HG03097 (cell line): ENCODE measurements around the gene NOX4.
"Not testable (repeated sequence)": the region's sequence is repeated elsewhere in the genome, so short reads cannot be mapped to it uniquely, and the experiment has no call there.

Source experiments
- ATAC-seq: cut with Tn5 transposase; IDR thresholded peaks from one replicate; pipeline ENCODE4 v1.9.1; 2021; ENCODE audit not compliant: unreplicated experiment, low FRiP score

The NOX4 gene

DNA sequence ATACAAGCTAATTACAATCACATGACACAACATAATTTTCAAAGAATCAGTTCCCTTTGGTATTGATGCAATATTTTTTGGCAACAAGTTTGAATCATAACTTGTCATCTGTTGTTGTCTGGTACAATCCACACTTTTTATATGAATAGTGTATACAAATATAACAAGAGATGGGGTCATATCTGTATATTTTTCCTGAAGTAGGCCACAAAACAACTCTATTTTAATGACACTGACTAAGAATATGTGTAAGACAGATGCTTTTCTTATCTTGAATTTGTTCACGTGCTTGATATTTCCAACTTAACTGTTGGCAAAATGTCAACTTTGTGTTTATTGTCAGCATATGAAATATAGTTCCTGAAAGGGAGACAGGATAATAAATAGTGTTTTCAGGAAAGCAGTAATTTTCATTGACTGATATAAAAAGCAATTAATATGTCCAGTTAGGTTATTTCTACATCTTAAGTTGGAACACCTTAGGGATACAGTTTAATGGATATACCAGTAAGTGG, 27.9 kb downstream of the NOX4 start:
- ATAC-seq = no peak

DNA sequence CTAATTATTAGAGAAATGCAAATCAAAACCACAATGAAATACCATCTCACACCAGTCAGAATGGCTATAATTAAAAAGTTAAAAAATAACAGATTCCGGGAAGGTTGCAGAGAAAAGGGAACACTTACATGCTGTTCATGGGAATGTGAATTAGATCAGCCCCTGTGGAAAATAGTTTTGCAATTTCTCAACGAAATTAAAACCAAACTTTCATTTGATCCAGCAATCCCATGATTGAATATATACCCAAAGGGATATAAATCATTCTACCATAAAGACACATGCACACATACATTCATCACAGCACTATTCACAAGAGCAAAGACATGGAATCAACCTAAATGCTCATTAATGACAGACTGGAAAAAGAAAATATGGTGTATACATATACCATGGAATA, 32.5 kb downstream of the NOX4 start:
- ATAC-seq = no peak

DNA sequence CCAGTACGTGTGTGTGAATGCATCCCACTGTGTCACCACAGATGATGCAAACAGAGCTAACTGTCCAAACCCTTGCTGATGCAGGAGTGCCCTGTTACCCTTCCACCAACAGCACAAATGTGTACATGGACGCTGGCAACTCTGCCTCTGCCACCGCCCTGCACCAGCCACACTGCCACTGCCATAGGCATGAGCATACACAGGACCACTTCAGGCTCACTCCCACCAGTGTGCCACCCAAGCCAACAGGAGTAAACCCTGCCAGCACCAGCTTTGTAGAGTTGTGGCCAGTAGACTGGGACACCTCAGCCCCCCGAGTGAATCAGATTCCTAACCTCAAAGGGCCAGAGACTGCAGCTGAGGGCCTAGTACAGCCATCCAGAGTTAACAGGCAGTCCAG, 34.0 kb downstream of the NOX4 start:
- no peak for ATAC-seq

DNA sequence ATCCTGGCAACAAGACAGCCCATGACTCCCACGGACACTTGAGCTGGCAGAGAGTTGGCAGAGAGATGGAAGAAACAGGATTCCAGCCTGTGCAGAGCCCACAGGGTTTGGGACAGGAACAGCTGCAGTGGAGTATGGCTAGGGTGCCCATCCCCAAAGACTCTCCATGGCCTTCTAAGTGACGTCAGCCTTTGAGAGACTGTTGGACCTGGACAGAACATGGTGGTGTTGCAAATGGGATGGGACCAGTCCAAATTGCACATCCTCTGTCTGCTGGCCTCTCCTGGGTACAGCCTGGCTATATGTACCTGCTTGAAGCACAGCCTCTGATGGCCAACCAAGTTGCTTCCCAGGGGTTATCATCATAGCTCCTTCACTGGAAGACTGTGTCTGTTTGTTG, 34.5 kb downstream of the NOX4 start:
- ATAC-seq = no peak

DNA sequence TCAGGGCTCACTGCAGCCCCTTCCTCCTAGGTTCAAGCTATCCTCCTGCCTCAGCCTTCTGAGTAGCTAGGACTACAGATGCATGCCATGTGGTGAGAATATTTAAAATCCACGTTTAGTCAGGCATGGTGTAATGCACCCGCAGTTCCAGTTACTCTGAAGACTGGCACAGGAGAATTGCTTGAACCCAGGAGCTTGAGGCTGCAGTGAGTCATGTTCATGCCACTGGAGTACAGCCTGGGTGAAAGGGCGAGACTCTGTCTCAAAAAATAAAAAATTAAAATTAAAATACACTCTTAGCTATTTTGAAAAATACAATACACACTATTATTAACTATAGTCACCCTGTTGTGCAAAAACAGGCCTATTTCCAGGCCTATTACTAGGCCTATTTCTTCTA, 38.4 kb downstream of the NOX4 start:
- no peak for ATAC-seq

DNA sequence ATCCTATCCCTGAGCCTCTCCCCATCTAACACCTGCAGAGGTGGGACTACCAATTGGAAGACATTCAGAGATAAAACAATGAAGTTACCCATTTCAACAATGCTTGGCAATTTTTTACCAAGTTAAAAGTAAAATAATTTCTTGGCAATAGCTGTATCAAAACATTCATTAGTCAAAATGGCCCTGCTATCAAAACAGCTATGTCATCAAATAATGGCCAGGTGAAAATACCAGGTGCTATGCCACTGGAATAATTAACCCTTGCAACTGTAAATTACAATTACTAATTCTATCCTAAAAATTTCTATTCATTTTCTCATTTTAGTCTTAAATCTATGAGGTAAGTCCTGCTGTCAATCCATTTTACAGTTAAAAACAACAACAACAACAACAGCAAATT, 43.3 kb downstream of the NOX4 start:
- no peak for ATAC-seq

DNA sequence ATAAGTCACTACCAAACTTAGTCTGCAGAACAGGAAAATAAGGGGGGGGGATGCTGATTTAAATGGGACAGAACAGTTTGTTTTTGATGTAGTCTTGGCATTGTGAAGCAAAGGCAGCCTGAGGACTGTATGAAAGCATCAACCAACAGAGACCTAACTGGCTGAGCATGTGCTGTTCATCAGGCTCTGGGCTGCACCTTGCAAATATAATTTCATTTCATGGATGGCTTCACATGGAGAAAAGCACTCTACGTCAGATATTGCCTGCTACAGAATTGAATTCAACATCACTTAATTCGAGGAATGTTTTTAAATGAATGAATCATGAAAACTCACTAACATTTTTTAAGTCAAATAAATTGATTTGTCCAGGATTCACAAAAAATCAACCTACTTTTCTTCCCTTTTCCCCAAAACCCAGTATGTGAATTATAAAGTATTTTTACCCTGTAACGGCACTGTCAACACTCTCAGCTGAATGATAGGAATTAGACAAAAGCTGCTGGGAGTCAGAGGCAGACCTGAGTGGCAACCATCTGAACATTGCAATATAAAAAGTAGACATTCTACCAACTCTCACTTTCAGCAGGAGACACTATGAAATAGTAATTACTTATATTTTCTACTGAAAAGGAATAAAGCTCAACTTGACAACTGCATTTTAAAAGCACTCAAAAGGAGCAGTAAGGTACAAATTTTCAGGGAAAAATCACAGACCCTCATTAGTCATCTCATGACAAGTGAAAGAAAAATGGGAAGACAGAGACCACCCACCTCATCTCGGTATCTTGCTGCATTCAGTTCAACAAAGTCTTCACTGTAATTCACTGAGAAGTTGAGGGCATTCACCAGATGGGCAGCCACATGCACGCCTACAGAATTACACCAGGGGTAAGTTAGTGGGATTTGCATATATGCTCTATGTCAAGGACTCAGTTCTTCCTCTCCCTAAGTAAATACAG, 47.5 kb downstream of the NOX4 start:
- ATAC-seq = no peak

DNA sequence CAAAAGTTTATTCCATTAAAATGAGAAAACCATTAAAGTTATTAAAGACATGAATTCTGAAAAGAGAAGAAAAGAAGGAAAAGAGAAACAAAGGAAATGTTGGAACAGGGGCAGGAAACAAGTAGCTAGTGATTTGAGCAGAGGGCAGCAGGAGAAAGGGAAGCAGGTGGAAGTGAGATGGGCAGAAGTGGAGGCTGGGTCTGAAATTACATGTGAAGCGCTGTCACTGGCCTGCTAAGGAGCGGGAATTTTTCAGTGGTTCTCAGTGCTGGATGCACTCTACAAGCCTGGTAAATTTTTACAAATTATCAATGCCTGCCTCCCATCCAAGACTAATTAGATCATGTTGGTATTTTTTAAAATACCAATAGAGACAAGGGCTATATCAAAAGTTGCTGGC, 48.4 kb downstream of the NOX4 start:
- no peak for ATAC-seq

DNA sequence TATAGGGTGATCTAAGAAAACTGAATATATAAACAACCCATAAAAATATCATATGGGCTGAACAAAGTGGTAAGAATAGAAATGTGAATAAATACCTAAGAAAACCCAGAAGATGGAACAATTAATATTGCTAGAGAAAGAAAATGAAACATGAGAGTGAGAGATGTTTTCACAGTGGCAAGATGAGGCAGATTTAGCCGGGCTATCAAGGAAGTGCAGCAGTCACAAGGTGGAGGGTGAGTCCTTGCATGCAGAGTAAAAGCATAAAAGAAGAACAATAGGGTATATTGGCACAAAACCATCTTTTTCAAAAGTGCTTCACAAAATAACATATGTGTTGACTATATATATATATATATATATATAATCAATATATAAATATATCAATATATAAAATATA, 49.6 kb downstream of the NOX4 start:
- ATAC-seq = no peak

DNA sequence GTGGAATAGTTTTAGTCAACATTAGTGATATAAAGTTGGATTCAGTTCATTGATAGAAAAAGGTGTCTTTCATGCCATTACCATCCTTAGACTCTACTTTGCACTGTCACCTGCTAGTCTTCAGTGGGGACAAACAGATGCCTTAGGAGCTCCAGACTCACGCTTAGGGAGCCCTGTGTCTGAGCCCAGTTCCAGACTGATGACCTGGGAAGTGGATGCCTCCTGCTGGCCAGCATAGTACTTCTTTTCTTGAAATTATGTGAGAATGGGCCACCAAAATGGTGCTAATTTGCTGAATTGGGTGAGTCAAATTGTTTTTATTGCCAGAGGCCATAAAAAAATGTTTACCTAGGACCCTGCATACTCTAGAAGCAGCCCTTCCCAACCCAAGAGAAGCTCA, 53.9 kb downstream of the NOX4 start:
- no peak for ATAC-seq

DNA sequence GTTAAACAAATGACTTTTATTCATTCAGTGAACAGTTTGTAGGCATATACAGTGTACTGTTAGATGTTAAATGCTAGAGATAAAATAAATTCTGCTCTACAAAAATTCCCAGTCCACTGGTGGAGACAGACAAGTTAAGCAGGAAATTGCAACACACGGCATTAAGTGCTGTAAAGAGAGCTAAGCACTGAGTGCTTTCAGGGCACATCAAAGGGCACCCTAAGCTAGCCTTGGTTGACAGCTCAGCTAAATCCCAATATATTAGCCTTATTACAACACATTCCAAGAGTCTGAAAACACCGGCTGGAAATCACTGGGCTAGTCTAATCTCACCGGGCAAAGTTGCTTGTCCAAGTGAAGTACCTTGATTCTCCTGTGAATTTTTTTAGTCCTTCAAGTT, 55.1 kb downstream of the NOX4 start:
- no peak for ATAC-seq

DNA sequence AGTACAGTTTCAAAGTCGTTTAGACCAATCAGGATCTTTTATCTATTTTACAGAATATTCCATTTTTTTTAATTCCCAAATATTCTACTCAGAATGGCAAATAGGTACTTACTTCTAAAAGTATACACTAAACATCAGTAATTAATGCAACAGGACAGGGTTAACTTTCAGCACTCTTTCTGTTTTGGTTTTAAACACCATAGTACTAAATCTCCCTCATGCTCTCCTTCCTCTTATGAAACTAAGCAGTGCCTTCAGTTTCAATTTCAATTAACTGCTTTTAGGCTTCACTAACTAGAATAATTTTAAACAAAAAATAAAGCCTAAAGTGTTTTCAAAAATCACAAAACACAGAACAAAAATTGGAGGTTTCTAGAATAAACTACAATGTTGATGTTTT, 57.9 kb downstream of the NOX4 start:
- peak; percentile 98 for ATAC-seq

DNA sequence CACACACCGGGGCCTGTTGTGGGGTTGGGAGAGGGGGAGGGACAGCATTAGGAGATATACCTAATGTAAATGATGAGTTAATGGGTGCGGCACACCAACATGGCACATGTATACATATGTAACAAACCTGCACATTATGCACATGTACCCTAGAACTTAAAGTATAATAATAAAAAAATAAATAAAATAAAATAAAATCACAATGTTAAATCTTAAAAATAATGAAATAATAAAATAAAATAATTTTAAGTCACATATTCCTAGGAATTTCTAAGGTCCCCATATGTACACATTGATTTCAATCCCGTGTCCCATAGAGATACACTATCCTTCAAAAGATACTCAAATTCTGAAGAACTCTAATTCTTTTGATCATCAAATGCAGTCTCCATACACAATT, 59.0 kb downstream of the NOX4 start:
- ATAC-seq = not testable (repeated sequence)

DNA sequence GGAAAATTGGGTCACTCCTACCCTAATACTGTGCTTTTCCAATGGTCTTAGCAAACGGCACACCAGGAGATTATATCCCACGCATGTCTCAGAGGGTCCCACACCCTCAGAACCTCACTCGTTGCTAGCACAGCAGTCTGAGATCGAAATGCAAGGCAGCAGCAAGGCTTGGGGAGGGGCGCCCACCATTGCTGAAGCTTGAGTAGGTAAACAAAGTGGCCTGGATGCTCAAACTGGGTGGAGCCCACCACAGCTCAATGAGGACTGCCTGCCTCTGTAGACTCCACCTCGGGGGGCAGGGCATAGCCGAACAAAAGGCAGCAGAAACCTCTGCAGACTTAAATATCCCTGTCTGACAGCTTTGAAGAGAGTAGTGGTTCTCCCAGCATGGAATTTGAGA, 64.7 kb downstream of the NOX4 start:
- ATAC-seq = not testable (repeated sequence)

DNA sequence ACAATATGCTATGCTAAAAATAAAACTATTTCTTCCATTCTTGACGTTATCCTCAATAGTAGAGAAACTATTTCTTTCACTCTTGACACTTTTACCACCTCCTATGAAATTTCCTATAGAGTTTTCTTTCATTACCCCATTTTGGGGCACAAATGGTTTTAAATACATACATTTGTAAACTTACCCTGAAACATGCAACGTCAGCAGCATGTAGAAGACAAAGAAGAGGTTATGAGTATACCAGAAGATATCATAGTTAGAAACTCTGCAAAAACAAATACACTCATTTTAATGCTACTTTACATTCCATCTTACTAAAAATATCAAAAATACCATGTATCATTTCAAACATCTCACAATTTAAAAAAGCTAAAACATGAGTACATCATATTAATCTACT, 69.5 kb downstream of the NOX4 start:
- ATAC-seq = no peak

DNA sequence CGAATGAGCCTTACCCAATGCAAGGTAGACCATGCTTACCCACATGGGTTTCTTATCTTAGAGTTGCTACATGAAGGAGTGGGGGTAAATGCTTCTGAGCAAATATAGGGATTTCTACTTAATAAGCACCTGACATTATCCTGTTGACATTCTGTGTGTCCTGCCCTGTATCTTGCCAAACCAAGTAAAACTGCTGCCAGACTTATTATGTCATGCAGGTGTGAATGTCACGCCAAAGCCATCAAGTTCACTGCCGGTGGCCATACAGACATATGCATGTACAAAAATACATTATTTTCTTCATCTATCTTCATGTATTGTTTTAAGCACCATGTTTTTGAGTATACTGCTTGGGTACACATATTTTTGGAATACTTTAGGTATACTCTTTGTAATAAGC, 70.2 kb downstream of the NOX4 start:
- no peak for ATAC-seq

DNA sequence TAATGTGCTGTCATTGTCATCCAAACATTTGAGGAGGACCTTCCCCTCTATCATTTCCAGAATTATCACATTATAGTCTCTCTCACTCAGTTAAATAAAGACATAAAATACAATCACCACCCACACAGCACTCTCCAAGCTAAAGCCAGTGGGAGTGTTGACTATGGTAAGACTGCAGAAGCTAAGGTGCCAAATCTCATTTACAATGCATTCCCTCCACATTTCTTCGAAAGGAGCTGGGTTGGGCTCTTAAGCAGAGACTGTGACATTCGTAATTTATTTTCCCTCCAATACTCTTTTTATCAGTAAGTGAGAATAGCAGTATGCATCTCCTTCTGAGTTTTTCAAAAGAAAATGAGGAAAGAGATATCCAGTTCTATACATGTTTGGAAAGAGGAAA, 74.2 kb downstream of the NOX4 start:
- no peak for ATAC-seq

DNA sequence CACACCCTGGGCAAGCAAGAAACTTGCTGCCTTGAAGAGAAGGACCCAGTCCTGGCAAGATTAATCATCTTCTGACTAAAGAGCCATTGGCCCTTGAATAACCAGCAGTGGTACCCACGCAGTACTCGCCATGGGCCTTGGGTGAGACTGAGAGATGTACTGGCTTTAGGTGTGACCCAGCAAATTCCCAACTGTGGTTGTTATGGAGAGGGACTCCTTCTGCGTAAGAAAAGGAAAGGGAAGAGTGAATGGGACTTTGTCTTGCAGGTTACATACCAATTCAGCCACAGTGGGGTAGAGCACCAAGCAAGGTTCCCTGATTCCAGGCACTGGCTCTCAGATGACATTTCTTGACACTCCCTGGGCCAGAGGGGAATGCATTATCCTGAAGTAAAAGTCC, 80.1 kb downstream of the NOX4 start:
- ATAC-seq = not testable (repeated sequence)

DNA sequence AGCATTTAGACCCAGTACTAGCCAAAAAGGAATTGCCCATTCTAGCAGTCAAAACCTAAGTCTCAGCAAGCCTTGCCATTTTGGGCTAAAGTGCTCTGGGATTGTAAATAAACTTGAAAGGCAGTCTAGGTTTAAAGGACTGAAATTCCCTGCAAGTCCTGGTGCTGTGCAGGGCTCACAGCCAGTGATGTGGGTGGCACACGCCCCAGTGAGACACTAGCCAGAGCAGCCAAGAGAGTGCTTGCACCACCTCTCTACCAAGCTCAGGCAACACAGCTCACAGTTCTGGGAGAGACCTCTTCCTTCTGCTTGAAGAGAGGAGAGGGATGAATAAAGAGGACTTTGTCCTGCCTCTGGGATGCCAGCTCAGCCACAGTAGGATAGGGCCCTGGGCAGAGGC, 80.5 kb downstream of the NOX4 start:
- ATAC-seq = not testable (repeated sequence)

DNA sequence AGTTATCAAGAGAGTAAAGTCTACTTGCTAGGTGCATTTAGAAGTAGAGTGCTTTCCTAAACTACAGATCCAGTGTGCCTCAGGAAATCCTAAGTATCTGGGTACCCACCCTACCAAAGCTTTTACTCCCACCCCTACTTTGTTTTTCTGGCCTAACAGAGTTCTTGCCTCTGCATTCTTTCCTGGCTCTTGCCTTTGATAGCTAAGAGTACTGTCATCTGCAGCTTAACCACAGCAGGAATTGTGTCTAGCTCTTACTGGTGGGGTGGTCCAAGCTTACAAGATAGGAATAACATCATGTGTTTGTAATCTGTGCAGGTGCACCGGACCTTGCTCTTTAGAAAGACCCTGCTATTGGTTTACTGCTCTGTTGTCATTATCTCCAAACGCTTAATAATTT, 82.7 kb downstream of the NOX4 start:
- ATAC-seq = not testable (repeated sequence)

DNA sequence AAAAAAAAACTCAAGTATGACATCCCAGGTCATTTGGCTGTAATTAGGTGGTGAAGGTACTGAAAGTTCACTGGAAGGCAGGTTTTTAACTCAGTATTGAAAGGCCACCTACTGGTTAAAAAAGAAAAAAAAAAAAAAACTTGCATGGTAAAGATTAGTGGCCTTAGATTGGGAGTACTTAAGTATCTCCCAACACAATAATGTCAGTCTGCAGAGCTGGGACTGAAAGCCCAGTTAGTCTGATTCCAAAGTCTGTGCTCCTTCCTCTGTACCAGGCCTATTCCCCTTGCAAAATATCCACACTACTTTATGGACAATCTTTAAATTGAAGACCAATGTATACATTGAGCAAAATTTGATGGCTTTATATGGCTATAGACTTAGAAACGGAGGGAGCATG, 85.5 kb downstream of the NOX4 start:
- ATAC-seq = no peak

DNA sequence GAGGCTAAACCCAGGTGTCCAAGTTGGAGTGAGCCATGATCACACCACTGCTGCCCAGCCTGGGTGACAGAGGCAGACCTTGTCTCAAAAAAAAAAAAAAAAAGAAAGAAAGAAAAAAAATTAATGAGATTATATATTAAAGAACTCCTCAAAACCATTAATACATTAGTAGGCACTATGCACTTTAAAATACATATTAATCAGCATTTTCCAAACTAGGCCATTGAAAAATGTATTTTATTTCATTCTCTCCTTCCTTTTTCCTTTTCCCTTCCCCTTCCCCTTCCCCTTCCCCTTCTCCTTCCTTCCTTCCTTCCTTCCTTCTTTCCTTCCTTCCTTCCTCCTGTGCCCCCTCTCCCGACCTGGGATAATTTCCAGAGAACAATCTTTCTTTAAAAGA, 99.5 kb downstream of the NOX4 start:
- not testable (repeated sequence) for ATAC-seq
